Body of pancreas (tissue), 4 donors: ENCODE data around the gene PLXNC1. TPM values are rescaled to one million over a fixed set of nuclear protein-coding genes. Genes with fewer than 3 reads are reported as not detected.

ENCODE experiments used
- ATAC-seq: fragments of 150-250 bp; one replicate; pipeline ENCODE4 v1.9.1; 2016
- DNase-seq, 4 donors: peaks; one replicate each; pipeline ENCODE4 v3.0.0-alpha.2; 2019
- H3K27ac ChIP-seq, 4 donors: fragments of 200-600 bp; sonication (generic); 1 replicate in 3 of 4; 2 replicates in 1 of 4; pipeline versions ENCODE4 v1.5.1 to v1.6.1; 2016 to 2019; ENCODE audit warnings: mild to moderate bottlenecking in 1 of 4, mixed read lengths in 1 of 4, moderate library complexity in 1 of 4
- H3K27me3 ChIP-seq, 2 donors: fragments of 200-600 bp; sonication (generic); one replicate each; pipeline ENCODE4 v1.6.0; 2016; ENCODE audit warnings: mild to moderate bottlenecking in 1 of 2
- H3K36me3 ChIP-seq, 2 donors: fragments of 200-600 bp; sonication (generic); replicated peaks in 1 of 2; 2 replicates each; pipeline ENCODE4 v1.5.1; 2016; ENCODE audit warnings: low read depth in 2 of 2; ENCODE audit not compliant: insufficient read depth in 1 of 2
- H3K4me1 ChIP-seq: fragments of 200-600 bp; sonication (generic); one replicate; pipeline ENCODE4 v1.6.0; 2016
- H3K4me3 ChIP-seq, 2 donors: fragments of 200-600 bp; sonication (generic); 1 replicate in 1 of 2; 2 replicates in 1 of 2; pipeline ENCODE4 v1.5.1; 2016 to 2019
- H3K9me3 ChIP-seq, 3 donors: fragments of 200-600 bp; sonication (generic); 1 replicate in 2 of 3; 2 replicates in 1 of 3; pipeline ENCODE4 v1.5.1; 2016
- POLR2A ChIP-seq, 3 donors: fragments of 450-650 bp; IDR thresholded peaks; one replicate each; pipeline ENCODE4 v1.6.1; 2016; ENCODE audit warnings: antibody characterized with exemption in 3 of 3, mild to moderate bottlenecking in 2 of 3
- whole genome bisulfite sequencing, 2 donors: methylation state at CpG; one replicate each; pipeline ENCODE4 v1.1.5; 2017; 5-methylcytosine and 5-hydroxymethylcytosine counted together
- intact Hi-C: fragments of 100-400 bp; cut with DNase I; formaldehyde crosslinking; loops from one replicate; pipeline ENCODE4 v1.15.1; 2023
- total RNA-seq, 2 donors: library from RNA; depleted of rRNA; stranded (reverse); fragments of >200 nt; gene quantifications; one replicate each; pipeline ENCODE4 v1.1.0, GENCODE V29; 2016
- TF ChIP-seq, protein P1 (sequence below), 7 experiments: fragments of 450-650 bp in 4 of 7; fragments of 200-600 bp in 3 of 7; sonication (generic) in 3 of 7; IDR thresholded peaks; one replicate each; pipeline ENCODE4 v1.5.1; 2016 to 2019; ENCODE audit warnings: antibody characterized with exemption in 7 of 7

Gene PLXNC1
- total RNA-seq, 2 donors from 2014 or later = 3.9 to 4.9 TPM

DNA sequence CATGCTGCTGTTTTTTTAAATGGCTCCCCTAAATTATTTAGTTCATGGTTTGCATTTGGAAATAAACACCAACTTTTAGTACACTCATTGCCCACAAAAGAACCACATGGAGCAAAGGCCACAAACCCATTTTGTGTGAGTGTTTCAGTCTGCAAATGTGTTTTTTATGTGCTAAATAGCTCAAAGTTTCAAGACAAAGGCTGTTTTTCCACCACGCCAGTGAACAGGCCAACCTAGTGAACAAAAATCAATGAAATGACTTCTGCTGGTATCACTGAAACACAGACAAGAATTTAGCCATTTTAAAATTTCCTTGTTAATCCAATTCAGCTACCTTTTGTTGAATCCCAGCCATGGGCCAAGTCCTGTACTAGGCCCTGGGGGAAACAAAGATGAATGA lies 52.3 kb downstream of the PLXNC1 start:
- intact Hi-C loops = no loop called here
- H3K4me1 ChIP-seq = no peaks in the 10 kb centered on the region
- TF ChIP-seq, protein P1, sequence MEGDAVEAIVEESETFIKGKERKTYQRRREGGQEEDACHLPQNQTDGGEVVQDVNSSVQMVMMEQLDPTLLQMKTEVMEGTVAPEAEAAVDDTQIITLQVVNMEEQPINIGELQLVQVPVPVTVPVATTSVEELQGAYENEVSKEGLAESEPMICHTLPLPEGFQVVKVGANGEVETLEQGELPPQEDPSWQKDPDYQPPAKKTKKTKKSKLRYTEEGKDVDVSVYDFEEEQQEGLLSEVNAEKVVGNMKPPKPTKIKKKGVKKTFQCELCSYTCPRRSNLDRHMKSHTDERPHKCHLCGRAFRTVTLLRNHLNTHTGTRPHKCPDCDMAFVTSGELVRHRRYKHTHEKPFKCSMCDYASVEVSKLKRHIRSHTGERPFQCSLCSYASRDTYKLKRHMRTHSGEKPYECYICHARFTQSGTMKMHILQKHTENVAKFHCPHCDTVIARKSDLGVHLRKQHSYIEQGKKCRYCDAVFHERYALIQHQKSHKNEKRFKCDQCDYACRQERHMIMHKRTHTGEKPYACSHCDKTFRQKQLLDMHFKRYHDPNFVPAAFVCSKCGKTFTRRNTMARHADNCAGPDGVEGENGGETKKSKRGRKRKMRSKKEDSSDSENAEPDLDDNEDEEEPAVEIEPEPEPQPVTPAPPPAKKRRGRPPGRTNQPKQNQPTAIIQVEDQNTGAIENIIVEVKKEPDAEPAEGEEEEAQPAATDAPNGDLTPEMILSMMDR (IDR thresholded peaks at IDR 0.05) = no peak
- no peak for TF ChIP-seq POLR2A (IDR thresholded peaks at IDR 0.05)
- H3K36me3 ChIP-seq = no peaks in the 10 kb centered on the region
- no peak overlapping the region for H3K4me3 ChIP-seq
- H3K9me3 ChIP-seq = no peaks in the 10 kb centered on the region
- no peaks in the 10 kb centered on the region for H3K27me3 ChIP-seq
- DNase-seq (no peak), ATAC-seq (no peak)
- WGBS, 2 donors = 75 to 89% methylated on average over 1 of the region's 1 CpG
- no peak overlapping the region for H3K27ac ChIP-seq

DNA sequence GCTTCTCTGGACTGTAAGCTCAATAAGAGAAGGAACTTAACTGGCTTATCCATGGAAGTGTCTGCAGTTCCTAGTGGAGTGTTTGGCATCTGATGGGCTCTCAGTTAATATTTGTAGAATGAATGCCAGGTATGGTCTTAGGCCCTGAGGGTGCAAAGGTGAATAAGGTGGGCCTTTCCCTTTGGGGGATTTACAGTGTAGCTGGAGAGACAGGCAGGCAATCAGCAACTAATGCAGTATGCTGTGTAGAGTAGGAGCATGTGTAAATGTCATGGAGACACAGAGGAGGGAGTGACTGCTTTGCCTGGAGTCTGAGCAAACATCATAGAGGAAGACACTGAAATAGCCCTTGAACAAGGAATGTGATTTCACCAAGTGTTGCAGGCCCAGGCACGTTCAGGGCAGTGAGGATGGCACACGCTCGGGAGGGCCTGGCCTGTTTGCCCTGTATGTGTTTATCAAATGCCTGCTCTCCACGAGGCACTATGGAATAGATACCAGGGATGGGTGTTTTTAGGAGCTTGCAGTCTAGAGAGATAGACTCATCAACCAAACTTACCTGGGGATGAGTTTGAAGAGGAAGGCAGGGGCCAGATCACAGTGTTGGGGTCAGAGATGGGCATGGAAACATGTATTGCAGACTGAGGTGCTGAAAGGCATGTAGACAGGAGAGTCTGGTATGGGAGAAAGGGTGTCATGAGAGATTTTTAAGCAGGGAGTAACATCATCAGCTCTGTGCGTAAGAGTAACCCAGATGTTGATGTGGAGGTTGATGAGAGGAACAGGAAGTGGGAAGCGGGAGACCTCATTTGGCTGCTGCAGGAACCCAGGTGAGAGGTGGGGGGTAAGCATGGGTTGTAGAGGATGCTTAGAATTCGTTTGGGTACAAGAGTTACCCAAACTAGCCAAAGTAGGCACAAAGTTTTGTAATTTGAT lies 54.1 kb downstream of the PLXNC1 start:
- no peaks in the 10 kb centered on the region for H3K27me3 ChIP-seq
- ATAC-seq (no peak), DNase-seq (no peak)
- H3K4me1 ChIP-seq = no peaks in the 10 kb centered on the region
- H3K36me3 ChIP-seq = no peaks in the 10 kb centered on the region
- H3K4me3 ChIP-seq = no peak overlapping the region
- intact Hi-C loops = no loop called here
- no peak overlapping the region for H3K27ac ChIP-seq
- TF ChIP-seq, protein P1 (IDR thresholded peaks at IDR 0.05) = no peak
- no peak for TF ChIP-seq POLR2A (IDR thresholded peaks at IDR 0.05)
- 72 to 73% methylated on average over 7 of the region's 7 CpGs for WGBS, 2 donors
- H3K9me3 ChIP-seq = no peaks in the 10 kb centered on the region

DNA sequence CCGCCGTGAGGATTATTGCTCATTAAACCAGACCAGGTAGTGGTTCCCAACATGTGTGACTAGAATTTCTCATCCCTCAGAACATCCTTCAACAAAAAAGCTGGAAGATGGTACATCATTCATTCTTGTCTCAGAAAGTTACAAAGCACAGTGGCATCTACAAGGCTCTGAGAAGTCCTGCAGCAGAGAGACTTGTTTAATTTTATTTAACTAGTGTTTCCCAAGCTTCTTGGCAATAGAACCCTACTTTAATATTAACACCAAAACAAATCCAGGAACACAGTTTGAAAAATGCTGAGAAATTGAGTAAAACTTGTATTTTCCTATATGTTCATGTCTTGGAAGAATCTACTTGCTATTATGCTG lies 54.8 kb downstream of the PLXNC1 start:
- H3K27ac ChIP-seq = no peak overlapping the region
- H3K4me1 ChIP-seq = no peaks in the 10 kb centered on the region
- no peak overlapping the region for H3K4me3 ChIP-seq
- WGBS, 2 donors = 47 to 50% methylated on average over 2 of the region's 2 CpGs
- H3K27me3 ChIP-seq = no peaks in the 10 kb centered on the region
- intact Hi-C loops = no loop called here
- H3K9me3 ChIP-seq = no peaks in the 10 kb centered on the region
- DNase-seq = no peak
- TF ChIP-seq, protein P1 (IDR thresholded peaks at IDR 0.05) = no peak
- no peak for TF ChIP-seq POLR2A (IDR thresholded peaks at IDR 0.05)
- ATAC-seq = no peak
- no peaks in the 10 kb centered on the region for H3K36me3 ChIP-seq

DNA sequence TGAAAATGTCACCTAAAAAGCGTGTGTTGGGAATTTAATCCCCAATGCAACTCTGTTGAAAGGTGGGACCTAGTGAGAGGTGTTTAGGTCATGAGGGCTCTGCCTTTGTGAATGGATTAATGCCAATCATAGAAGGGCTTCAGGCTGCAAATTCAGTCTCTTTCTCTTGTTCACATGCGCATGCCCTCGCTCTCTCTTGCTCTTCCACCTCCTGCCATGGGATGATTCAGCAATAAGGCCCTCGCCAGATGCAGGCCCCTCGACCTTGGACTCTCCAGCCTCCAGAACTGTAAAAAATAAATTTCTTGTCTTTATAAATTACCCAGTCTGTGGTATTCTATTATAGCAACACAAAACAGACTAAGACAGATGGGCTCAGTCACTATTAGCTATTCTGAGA lies 55.4 kb downstream of the PLXNC1 start:
- no peak for TF ChIP-seq POLR2A (IDR thresholded peaks at IDR 0.05)
- TF ChIP-seq, protein P1 (IDR thresholded peaks at IDR 0.05) = no peak
- Histone ChIP-seq H3K27me3 (no peaks in the 10 kb centered on the region), H3K36me3 (no peaks in the 10 kb centered on the region), H3K9me3 (no peaks in the 10 kb centered on the region), H3K27ac (no peak overlapping the region), H3K4me1 (no peaks in the 10 kb centered on the region), H3K4me3 (no peak overlapping the region)
- intact Hi-C loops = no loop called here
- no peak for ATAC-seq
- WGBS, 2 donors = 86 to 88% methylated on average over 5 of the region's 5 CpGs
- DNase-seq = no peak
